ENCODE measurements around the gene ATP2A3.

Gene ATP2A3

GRCh38 chr17:3970668-3971067 is 6.4 kb upstream of the ATP2A3 start:
- DNase-seq = no peak

GRCh38 chr17:3969963-3970362 is 5.7 kb upstream of the ATP2A3 start:
- no peak for DNase-seq

GRCh38 chr17:3968886-3969524 is 4.8 kb upstream of the ATP2A3 start:
- DNase-seq = no peak

DNA sequence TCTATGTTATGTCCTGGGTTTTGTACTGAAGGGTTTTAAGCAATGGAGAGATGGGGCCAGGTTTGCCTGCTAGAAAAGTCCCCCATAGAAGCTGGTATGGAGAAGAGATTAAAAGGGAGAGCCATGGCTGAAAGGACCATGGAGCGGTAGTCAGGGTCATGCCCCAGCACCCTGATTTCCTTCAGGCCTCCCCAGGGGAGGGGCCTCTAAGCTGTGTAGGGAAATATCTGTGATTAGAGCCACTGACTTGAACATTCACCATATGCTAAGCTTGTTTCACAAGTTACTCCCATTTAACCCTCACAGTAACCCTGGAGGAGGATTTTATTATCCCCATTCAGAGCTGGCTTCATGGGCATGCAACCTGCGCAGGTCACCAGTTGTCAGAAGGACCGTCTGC is 3.8 kb upstream of the ATP2A3 start:
- DNase-seq = no peak

GRCh38 chr17:3966720-3967363 is 2.6 kb upstream of the ATP2A3 start:
- no peak for DNase-seq

GRCh38 chr17:3965118-3965800 is 1.0 kb upstream of the ATP2A3 start:
- DNase-seq = peak; percentile 80

- peak; percentile 56 for DNase-seq
These were observed 718 bp downstream of the ATP2A3 start for GRCh38 chr17:3963237-3964201.

DNA sequence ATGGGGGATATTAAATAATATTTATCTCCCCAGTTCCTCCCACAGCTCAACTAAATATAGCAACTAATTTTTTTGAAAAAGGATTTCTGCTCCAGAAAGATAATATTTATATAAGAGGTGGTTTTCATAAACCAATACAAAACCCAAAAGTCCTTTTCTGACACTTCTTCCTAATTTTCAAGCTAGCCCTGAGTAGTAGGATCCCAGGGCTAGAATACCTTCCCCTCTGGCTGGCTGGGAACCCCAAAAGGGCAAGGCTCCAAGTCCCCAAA is 1.3 kb downstream of the ATP2A3 start:
- DNase-seq = no peak

DNA sequence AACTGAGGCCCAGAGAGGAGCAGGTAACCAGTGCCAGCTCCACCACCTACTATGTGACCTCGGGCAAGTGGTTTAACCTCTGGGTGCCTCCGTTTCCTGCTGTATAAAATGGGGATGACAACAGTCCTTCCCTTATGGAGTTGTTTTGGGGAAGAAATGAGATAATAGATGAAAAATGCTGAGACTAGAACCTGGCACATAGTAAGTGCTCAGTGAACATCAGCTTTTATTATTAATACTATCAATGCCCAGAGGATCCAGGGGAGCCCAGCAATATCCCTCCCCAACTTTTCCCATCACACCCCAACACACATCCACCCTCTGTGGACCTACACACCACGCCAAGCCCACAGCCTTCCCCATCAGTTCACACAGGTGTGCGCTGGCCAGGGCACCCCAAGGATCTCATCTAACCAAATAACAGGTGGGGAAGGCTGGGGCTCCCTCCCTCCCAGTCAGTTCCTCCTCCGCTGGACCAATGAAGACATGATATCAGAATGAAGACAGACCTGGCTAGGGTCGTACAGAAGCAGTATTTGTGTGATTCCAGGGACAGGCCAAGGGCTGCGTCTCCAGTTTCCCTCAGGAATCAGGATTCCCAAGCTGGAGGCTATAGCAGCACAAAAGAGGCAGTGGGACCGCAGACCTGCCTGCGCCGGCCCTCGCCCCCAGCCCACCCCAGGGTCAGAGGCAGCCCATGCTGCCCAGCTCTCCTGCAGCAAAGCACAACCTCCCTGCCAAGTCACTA is 1.8 kb downstream of the ATP2A3 start:
- DNase-seq = no peak

DNA sequence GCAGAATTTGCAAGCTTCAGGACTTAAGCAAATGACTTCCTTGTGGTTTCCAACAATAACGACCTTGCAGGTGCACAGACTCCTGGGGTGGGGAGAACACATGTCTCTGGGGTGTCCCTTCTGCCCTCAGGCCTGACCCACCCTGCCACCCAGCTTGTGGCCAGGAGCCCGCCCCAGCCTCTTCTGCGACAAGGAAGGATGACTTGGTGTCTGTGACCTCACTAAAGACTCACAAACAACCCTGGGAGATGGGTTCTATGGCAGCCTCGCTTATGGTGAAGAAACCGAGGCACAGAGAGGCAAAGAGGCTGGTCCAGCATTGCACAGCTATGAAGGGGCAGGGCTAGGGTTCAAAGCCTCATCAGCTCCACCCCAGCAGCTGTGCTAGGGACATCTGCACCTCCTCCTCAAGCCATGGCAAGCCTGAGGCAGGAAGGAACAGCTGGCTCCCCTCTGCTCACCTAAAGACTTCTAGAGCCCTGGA is 2.6 kb downstream of the ATP2A3 start:
- peak; percentile 82 for DNase-seq

GRCh38 chr17:3960764-3961163 is 3.5 kb downstream of the ATP2A3 start:
- DNase-seq = no peak

GRCh38 chr17:3959921-3960601 is 4.2 kb downstream of the ATP2A3 start:
- DNase-seq = no peak

DNA sequence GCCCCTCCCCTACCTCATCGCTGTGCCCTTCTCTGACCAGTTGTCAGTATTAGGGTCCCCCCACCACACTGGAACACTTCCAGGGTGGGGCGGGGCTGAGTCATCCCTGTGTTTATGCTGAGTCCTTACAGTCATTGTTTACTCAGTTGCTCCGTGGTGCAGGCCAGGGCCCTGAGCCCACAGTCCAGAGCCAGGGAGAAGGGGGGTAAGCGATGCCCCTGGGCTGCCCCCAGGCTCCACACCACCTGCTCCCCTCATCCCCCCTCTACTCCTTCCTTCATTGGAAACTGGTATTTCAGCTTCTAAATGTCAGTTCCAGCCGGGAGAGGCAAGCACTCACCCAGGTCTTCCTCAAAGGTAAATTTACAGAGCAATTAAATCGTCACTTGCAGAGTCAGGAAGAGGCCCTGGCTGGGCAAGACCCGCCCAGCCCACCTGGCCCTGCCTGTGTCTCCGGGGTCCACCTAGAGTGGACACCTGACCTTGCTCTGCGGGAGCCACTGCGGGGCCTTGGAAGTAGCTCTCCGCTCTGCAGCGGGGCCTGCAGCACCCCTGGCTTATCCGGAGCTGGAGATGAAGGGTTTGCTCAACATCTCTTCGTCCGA is 4.8 kb downstream of the ATP2A3 start:
- no peak for DNase-seq

GRCh38 chr17:3957735-3958599 is 6.3 kb downstream of the ATP2A3 start:
- DNase-seq = no peak

- DNase-seq = no peak
These were observed 7.3 kb downstream of the ATP2A3 start for GRCh38 chr17:3956983-3957382.

GRCh38 chr17:3956327-3956957 is 7.8 kb downstream of the ATP2A3 start:
- DNase-seq = no peak

DNA sequence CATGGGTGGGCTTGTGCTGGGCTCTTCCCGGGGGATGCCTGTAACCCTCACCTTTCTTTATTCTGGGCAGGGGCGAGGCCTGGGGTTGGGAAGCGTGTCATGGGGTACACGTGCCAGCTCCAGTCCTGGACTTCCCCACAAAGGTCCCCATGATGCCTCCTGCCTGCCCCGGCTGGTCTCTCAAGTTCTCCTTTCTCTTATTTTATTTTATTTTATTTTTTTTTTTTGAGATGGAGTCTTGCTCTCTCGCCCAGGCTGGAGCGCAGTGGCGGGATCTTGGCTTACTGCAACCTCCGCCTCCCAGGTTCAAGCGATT is 8.6 kb downstream of the ATP2A3 start:
- no peak for DNase-seq

DNA sequence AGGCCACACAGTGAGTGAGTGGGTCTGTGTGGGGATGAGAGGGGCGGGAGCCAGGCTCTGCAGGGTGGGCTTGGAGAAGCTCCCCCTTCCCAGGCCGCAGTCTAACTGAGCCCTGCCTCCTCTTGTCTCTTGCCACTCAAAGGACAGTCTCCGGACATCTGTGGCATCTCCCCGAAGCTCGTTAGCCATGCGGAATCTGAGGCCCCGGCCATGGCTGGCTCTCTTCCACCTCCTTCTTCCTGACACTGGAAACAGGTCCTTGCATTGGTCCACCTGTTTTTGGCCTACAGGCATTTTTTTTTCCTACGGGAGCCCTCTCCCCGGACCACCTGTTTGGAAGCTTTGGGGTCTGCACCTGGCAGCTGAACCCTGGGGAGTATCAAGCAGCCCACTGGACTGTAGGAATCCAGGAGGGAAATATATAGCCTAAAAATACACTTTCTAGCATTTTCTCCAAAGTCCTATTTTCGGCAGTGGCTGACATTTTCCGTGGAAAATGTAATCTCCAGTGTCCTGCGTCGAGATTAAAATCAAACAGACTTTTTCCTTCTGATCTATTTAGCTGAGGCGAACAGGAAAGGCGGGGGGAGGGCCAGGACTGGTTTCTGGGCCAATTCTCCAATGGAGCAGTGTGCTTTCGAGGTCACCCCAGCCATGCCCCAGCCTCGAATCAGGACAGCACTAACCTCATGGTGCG is 9.1 kb downstream of the ATP2A3 start:
- DNase-seq = no peak

DNA sequence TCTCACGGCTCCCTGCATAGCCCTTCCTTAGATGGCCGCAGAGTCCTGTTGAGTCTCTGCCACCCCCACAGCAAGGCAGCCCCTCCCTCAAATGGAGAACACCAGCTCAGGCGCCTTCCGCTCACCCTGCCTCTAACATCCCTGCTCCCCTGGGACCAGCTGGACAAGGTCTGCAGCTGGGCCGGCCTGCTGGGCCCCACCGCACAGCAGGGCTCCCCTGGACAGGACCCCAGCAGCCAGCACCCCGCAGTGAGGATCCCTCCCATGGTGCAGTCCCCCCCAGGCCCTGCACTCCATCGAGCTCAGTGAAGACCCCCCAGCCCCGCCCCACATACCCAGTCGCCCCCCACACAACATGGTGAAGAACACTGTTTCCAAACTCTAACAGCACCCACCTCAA is 10.2 kb downstream of the ATP2A3 start:
- DNase-seq = no peak

DNA sequence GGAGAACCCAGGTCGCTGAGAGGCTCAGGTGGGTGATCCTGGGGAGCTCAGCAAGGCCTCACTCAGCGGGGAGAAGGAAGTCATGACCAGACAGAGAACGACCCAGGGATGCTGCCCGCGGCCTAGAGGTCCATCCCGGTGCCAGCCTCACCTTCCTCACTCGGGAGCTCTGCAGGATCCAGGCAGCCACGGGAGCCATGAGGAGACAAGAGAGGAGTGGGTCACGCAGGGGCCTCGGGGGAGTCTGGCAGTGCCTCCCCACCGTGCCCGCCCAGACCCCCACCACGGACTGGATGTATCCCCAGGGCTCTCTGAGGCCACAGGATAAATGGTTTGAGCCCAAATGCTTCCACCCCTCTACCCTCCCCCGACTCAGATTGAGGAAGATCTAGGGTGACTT is 10.7 kb downstream of the ATP2A3 start:
- no peak for DNase-seq
